ENCODE measurements around the gene ANXA2R. TPM values are rescaled to one million over a fixed set of nuclear protein-coding genes. Genes with fewer than 3 reads are reported as not detected.

ANXA2R gene
- total and polyA plus RNA-seq, 9 of the 15 experiments (the other 6 are each of a cell fraction or from before 2014, with no cell fraction given) = 2.1 to 4.8 (median 3.4) TPM

GRCh38 chr5:43036856-43037635 lies 3.1 kb downstream of the ANXA2R start:
- Histone ChIP-seq H2AFZ (ENCODE audit: low read depth, low read length) (no peak overlapping the region), H4K20me1 (replicated peaks; ENCODE audit: control insufficient read depth, insufficient read depth, low read length) (no peaks in the 10 kb centered on the region), H3K79me2 (ENCODE audit: control insufficient read depth, insufficient read depth, low read length) (peaks cover 71% of the 10 kb centered on the region), H3K9ac (ENCODE audit: insufficient read depth in 1 of 2, low read depth in 2 of 2, low read length in 2 of 2) (peak overlapping the region; percentile 15 to 88; a peak in 1 of 4 replicates), H3K36me3 (ENCODE audit: control insufficient read depth, insufficient read depth, low read length) (no peaks in the 10 kb centered on the region), H3K4me3 (no peak overlapping the region), H3K27ac (ENCODE audit: extremely low read depth, low read depth, low read length) (peak overlapping the region; percentile 39; the same call in 2 of the 3 replicates), H3K27me3 (ENCODE audit: control insufficient read depth in 2 of 2, insufficient read depth in 2 of 2, low read length in 2 of 2) (no peaks in the 10 kb centered on the region), H3K9me1 (ENCODE audit: control insufficient read depth, insufficient read depth, low read length) (no peaks in the 10 kb centered on the region), H3K4me2 (ENCODE audit: insufficient read depth, low read length) (peak overlapping the region; percentile 71; the same call in 1 of the 2 replicates), H3K9me3 (replicated peaks; ENCODE audit: control insufficient read depth, insufficient read depth, low read depth, low read length) (peaks cover 2% of the 10 kb centered on the region; the same call in 1 of the 2 replicates), H3K4me1 (replicated peaks in 1 of 2; ENCODE audit: control insufficient read depth in 2 of 2, insufficient read depth in 2 of 2, low read length in 2 of 2) (peaks cover 0 to 25% of the 10 kb centered on the region in 2 experiments; a peak in 4 of 5 replicates)
- ChIA-PET POLR2A (interaction anchor here (0.6 to 2.5 kb wide), 6 partner anchors 27 to 713 kb away, joined by 3 to 7 read pairs (median 4); no protein-coding TSS in a partner anchor), CTCF (ENCODE audit: low intra/inter-chr PET ratio) (interaction anchor here (0.6 to 0.9 kb wide), 3 partner anchors 31 to 400 kb away, joined by 3 to 8 read pairs (median 4); no protein-coding TSS in a partner anchor)
- ATAC-seq = no peak
- BruUV-seq (replicated peaks) = no TSS peak
- 93% methylated on average over 35 of the region's 36 CpGs for WGBS (ENCODE audit: insufficient coverage, low coverage, missing lambda C conversion rate)
- in situ Hi-C loops (cut with MboI) (no loop called here), intact Hi-C loops (cut with micrococcal nuclease) (no loop called here)
- no peak for TF ChIP-seq NRF1 (conservative IDR thresholded peaks at IDR 0.05 in 1 of 2, IDR thresholded peaks at IDR 0.05 in 1 of 2)
- peak; percentile 87 for TF ChIP-seq ZBTB33 (CRISPR knock-in tag; IDR thresholded peaks at IDR 0.05)
- 0 out of 2 replicates have a peak, but pooled peaks have one; percentile 19 for TF ChIP-seq MBD1 (CRISPR knock-in tag; IDR thresholded peaks at IDR 0.05)
- peak in 1 of 2 experiments; percentile 74; a peak in 2 of 4 replicates for TF ChIP-seq MLLT1 (IDR thresholded peaks at IDR 0.05)
- TF ChIP-seq TCF7L2 (IDR thresholded peaks at IDR 0.05; ENCODE audit: low read depth, low read length) = no peak
- TF ChIP-seq ZNF589 (CRISPR knock-in tag; IDR thresholded peaks at IDR 0.05; ENCODE audit: low read depth) = no peak
- no peak for DNase-seq (ENCODE audit: extremely low read depth in 1 of 4, low spot score in 3 of 4)
- FAIRE-seq = no peak

All from K562 (cell line).